Heart left ventricle (tissue), 16 donors: Measurements from ENCODE around the gene RPS26. TPM values are rescaled to one million over a fixed set of nuclear protein-coding genes. Genes with fewer than 3 reads are reported as not detected.

ENCODE experiments used
- ATAC-seq, 4 donors: fragments of 200-7000 bp; cut with Tn5 transposase; one replicate each; pipeline ENCODE4 v1.9.1; 2020 to 2022; ENCODE audit warnings: moderate library complexity in 4 of 4, mild to moderate bottlenecking in 3 of 4, moderate number of reproducible peaks in 1 of 4
- DNase-seq, 5 donors: peaks; one replicate each; pipeline ENCODE4 v3.0.0-alpha.2; 2020
- H3K27ac ChIP-seq, 12 donors: fragments of 200-600 bp; sonication (generic) in 4 of 12; one replicate each; pipeline versions ENCODE4 v1.5.0 to v1.8.0; 2016 to 2022; ENCODE audit warnings: mild to moderate bottlenecking in 2 of 12
- H3K27me3 ChIP-seq, 9 donors: fragments of 200-600 bp; sonication (generic) in 2 of 9; one replicate each; pipeline versions ENCODE4 v1.5.1 to v1.8.0; 2016 to 2022; ENCODE audit warnings: mild to moderate bottlenecking in 3 of 9
- H3K36me3 ChIP-seq, 9 donors: fragments of 200-600 bp; sonication (generic) in 2 of 9; one replicate each; pipeline versions ENCODE4 v1.5.0 to v1.8.0; 2018 to 2022; ENCODE audit warnings: mild to moderate bottlenecking in 2 of 9
- H3K4me1 ChIP-seq, 12 donors: fragments of 200-600 bp; sonication (generic) in 4 of 12; one replicate each; pipeline versions ENCODE4 v1.5.0 to v1.8.0; 2016 to 2022; ENCODE audit warnings: mild to moderate bottlenecking in 3 of 12
- H3K4me3 ChIP-seq, 12 donors: fragments of 200-600 bp; sonication (generic) in 4 of 12; one replicate each; pipeline versions ENCODE4 v1.5.0 to v1.8.0; 2017 to 2022; ENCODE audit warnings: mild to moderate bottlenecking in 9 of 12, moderate library complexity in 4 of 12
- H3K9me3 ChIP-seq, 12 donors: fragments of 200-600 bp; sonication (generic) in 4 of 12; one replicate each; pipeline versions ENCODE4 v1.5.0 to v1.8.0; 2016 to 2022; ENCODE audit warnings: mild to moderate bottlenecking in 1 of 12
- POLR2A ChIP-seq, 2 donors: fragments of 450-650 bp; IDR thresholded peaks; one replicate each; pipeline ENCODE4 v1.6.1; 2017; ENCODE audit warnings: antibody characterized with exemption in 2 of 2, mild to moderate bottlenecking in 2 of 2, moderate library complexity in 2 of 2
- WGBS, 4 donors: extraction: QIAGEN DNeasy Blood & Tissue Kit in 2 of 4; methylation state at CpG; one replicate each; pipeline versions ENCODE4 v1.1.5 to v1.1.7; 2013 to 2018; 5-methylcytosine and 5-hydroxymethylcytosine counted together
- intact Hi-C, 10 donors: fragments of 100-400 bp; cut with DNase I; formaldehyde crosslinking; loops; one replicate each; pipeline versions ENCODE4 v1.11.1 to v1.14.2; 2022
- polyA plus RNA-seq, 2 donors: library from polyadenylated mRNA; stranded (reverse); fragments of 200-250 nt; gene quantifications; one replicate each; pipeline ENCODE4 v1.2.3, GENCODE V29; 2013
- total RNA-seq, 9 donors: library from RNA; depleted of rRNA in 2 of 9; stranded (reverse); fragments of >200 nt in 2 of 9; fragmentation: NEBNext Ultra II Directional in 3 of 9; extraction: Animal tissue kit (Norgen Biotek cat#: 25700) in 3 of 9; gene quantifications; one replicate each; pipeline versions ENCODE4 v1.1.0 to v1.2.4, GENCODE V29; 2016 to 2023
- TF ChIP-seq, protein P1 (sequence below), 12 donors: fragments of 200-600 bp; sonication (generic) in 4 of 12; IDR thresholded peaks; one replicate each; pipeline versions ENCODE4 v1.5.0 to v1.8.0; 2018 to 2022; ENCODE audit warnings: antibody characterized with exemption in 12 of 12, mild to moderate bottlenecking in 5 of 12
- donor health status: ischemic (EF 13 %, LVEDD 7.1; RV severe dilation, severe dysfunction).
- donor health status: healthy with polysubstance abuse.
- donor health status: DM: no; HTN: yes; CAD: no.
- donor health status: DM: no; HTN: no; CAD: no.
- donor health status: ischemic (EF 25% LVEDD 6.9; RV normal size, moderate dysfunction).
- donor health status: ischemic (EF 25% LVEDD 5.7; RV mildly dilated, moderate dysfunction).
- donor health status: healthy.
- donor health status: DM: yes; HTN: yes; CAD: no.
- donor health status: ischemic (EF 35%, LVEDD 5.7; RV mildly dilated, moderate dysfunction).
- donor health status: nonischemic (EF 11% LVEDD 7.7; RV severe dilation, severe dysfunction).
- donor health status: DM: yes; HTN: yes; CAD: no.
- donor health status: PGD.
- donor health status: ischemic (EF 29% LVEDD 5.4; RV normal size, mild dysfunction).
- donor health status: nonischemic (EF 23%, LVEDD 6.1; RV moderate dilation, normal function).

Gene RPS26
- total and polyA plus RNA-seq, 11 donors = 11.7 to 1,433 (median 27.7) TPM

DNA sequence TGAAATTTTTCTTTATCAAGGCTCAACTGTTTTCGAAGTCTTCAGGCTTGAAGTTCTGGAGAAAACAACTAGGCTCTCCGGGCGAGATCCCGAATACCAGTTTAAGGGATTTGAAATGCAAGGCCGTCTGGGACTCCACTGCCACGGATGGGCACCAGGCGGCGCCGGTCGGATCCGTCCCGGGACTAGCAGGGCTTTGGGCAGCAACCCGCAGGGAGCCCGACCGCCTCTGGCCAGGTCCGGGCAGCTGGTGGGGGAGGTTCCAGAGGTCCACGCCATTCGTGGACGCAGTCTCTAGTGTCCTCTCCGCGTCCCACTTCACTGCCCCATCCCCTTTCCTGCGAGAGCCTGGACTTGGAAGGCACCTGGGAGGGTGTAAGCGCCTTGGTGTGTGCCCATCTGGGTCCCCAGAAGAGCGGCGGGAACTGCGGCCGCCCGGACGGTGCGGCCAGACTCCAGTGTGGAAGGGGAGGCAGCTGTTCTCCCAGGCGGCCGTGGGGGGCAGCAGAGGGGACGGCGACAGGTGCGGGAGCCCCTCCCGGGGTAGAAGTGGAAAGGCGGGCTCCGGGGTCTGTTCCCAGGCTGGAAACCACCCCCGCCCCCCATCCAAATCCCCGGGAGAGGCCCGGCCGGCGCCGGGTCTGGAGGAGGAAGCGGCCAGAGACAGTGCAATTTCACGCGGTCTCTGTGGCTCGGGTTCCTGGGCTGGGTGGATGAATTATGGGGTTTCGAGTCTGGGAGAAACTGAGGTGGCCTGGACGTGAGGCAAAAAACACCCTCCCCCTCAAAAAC, 37.4 kb downstream of the RPS26 start:
- peak overlapping the region in 8 of 12 donors; percentile 5 to 74 (median 32) for H3K27ac ChIP-seq
- H3K4me1 ChIP-seq = peaks cover 0 to 26% (median 16%) of the 10 kb centered on the region in 12 donors
- no peaks in the 10 kb centered on the region for H3K36me3 ChIP-seq
- H3K9me3 ChIP-seq = no peaks in the 10 kb centered on the region
- intact Hi-C loops = loop anchor here in 1 of 10 donors (1.0 kb wide), 1 partner anchor 25 kb away; the partner anchor contains the start of gene PA2G4
- peak overlapping the region; percentile 30 to 67 (median 53) for H3K4me3 ChIP-seq
- ATAC-seq (peak; percentile 30 to 91 (median 88)), DNase-seq (peak; percentile 76 to 93 (median 86))
- TF ChIP-seq, protein P1, sequence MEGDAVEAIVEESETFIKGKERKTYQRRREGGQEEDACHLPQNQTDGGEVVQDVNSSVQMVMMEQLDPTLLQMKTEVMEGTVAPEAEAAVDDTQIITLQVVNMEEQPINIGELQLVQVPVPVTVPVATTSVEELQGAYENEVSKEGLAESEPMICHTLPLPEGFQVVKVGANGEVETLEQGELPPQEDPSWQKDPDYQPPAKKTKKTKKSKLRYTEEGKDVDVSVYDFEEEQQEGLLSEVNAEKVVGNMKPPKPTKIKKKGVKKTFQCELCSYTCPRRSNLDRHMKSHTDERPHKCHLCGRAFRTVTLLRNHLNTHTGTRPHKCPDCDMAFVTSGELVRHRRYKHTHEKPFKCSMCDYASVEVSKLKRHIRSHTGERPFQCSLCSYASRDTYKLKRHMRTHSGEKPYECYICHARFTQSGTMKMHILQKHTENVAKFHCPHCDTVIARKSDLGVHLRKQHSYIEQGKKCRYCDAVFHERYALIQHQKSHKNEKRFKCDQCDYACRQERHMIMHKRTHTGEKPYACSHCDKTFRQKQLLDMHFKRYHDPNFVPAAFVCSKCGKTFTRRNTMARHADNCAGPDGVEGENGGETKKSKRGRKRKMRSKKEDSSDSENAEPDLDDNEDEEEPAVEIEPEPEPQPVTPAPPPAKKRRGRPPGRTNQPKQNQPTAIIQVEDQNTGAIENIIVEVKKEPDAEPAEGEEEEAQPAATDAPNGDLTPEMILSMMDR (IDR thresholded peaks at IDR 0.05) = peak; percentile 54 to 81 (median 68)
- no peak for TF ChIP-seq POLR2A (IDR thresholded peaks at IDR 0.05)
- peaks cover 0 to 17% (median 10%) of the 10 kb centered on the region in 9 donors for H3K27me3 ChIP-seq
- WGBS, 4 donors = 1 to 3% (median 2%) methylated on average over 24 to 50 of the region's 50 CpGs

DNA sequence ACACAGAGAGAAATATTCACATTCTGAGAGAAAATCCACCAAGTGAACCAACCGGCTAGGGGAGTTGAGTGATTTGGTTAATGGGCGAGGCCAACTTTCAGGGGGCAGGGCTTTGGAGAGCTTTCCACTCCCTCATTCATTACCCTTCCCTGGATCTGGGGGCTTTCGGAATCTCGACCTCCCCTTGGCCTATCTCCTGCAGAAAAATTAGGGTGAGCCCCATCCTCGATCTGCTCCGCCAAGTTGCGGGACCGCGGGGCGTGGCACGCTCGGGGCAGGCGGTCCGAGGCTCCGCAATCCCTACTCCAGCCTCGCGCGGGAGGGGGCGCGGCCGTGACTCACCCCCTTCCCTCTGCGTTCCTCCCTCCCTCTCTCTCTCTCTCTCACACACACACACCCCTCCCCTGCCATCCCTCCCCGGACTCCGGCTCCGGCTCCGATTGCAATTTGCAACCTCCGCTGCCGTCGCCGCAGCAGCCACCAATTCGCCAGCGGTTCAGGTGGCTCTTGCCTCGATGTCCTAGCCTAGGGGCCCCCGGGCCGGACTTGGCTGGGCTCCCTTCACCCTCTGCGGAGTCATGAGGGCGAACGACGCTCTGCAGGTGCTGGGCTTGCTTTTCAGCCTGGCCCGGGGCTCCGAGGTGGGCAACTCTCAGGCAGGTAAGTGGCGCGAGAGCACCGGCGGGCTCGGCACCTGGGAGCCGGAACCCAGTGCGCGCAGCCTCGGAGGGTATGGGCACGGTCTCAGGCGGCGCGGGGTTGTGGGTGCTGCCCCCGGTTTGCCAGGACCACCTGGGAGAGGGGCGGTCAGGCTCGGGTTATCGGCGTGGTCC, 38.2 kb downstream of the RPS26 start, which contains the start of gene ERBB3:
ERBB3 (plus strand) TSS at position 443 of the 833 bp plus-strand sequence; CDS start at position 579, 136 bp downstream.
- peak; percentile 41 to 75 (median 64) for DNase-seq
- Histone ChIP-seq H3K4me3 (peak within 1 kb of the TSS; percentile 30 to 67 (median 53)), H3K36me3 (no peaks in the 10 kb centered on the region), H3K27ac (peak within 1 kb of the TSS in 9 of 12 donors; percentile 5 to 74 (median 24)), H3K9me3 (no peaks in the 10 kb centered on the region), H3K27me3 (peaks cover 0 to 17% (median 10%) of the 10 kb centered on the region in 9 donors), H3K4me1 (peaks cover 0 to 26% (median 16%) of the 10 kb centered on the region in 12 donors)
- no peak for TF ChIP-seq POLR2A (IDR thresholded peaks at IDR 0.05)
- TF ChIP-seq, protein P1 (IDR thresholded peaks at IDR 0.05) = peak in 1 of 12 donors; percentile 9
- intact Hi-C loops = loop anchor here in 1 of 10 donors (1.0 kb wide), 1 partner anchor 24 kb away; the partner anchor contains the start of gene PA2G4
- 1 to 4% (median 2%) methylated on average over 31 to 59 of the region's 59 CpGs for WGBS, 4 donors
- ATAC-seq = peak; percentile 35 to 90 (median 76)

DNA sequence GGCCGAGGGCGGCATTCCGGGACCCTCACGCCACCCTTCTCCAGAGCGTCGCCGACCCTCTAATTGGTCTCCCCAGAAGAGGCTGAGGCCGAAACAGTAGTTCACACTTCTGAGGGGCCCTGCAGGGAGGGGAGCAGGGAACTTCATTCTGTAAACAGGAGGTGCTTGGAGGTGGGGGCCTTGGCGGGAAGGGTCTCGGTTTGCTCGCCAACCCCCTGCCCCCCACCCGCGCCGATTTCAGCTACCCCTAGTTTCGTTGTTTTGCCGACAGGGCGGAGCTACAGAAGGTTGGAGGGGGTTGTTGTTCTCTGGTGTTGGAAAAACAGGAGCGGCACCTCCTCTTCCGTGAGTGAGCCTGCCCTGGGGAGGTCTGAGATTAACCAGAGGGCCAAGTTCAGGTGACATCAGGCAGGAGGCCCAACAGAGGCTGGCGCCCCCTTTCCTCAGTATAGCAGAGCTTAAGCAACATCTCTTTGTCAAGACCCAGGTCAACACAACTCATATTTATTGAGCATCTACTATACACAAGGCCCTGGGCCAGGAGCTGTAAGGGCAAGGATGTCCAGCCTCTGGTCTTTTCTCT, 38.9 kb downstream of the RPS26 start:
- TF ChIP-seq, protein P1 (IDR thresholded peaks at IDR 0.05) = no peak
- no peak for TF ChIP-seq POLR2A (IDR thresholded peaks at IDR 0.05)
- no peak for DNase-seq
- no peaks in the 10 kb centered on the region for H3K36me3 ChIP-seq
- intact Hi-C loops = no loop called here
- 32 to 46% (median 39%) methylated on average over 16 to 20 of the region's 20 CpGs for WGBS, 4 donors
- H3K27ac ChIP-seq = peak overlapping the region in 1 of 12 donors; percentile 47
- no peak for ATAC-seq
- peak overlapping the region in 10 of 12 donors; percentile 35 to 67 (median 54) for H3K4me3 ChIP-seq
- no peaks in the 10 kb centered on the region for H3K9me3 ChIP-seq
- peaks cover 0 to 26% (median 16%) of the 10 kb centered on the region in 12 donors for H3K4me1 ChIP-seq
- H3K27me3 ChIP-seq = peaks cover 0 to 17% (median 10%) of the 10 kb centered on the region in 9 donors
